ENCODE results near the gene TRIM2. TPM values are rescaled to one million over a fixed set of nuclear protein-coding genes. Genes with fewer than 3 reads are reported as not detected.

TRIM2 gene
- total RNA-seq (122 TPM), polyA plus RNA-seq (ENCODE audit: insufficient read depth, low read depth, low replicate concordance) (23.3 TPM)
- long read RNA-seq, donor 1, full-length matches to known transcripts: 2 of 17 reads
- long read RNA-seq, donor 1, partial matches to known transcripts: 15 of 17 reads
- long read RNA-seq, donor 1, other reads (novel, unspliced or antisense): 0 of 17 reads
- long read RNA-seq, donor 2, full-length matches to known transcripts: 3 of 19 reads
- long read RNA-seq, donor 2, partial matches to known transcripts: 16 of 19 reads
- long read RNA-seq, donor 2, other reads (novel, unspliced or antisense): 0 of 19 reads
- long read RNA-seq, donor 3, full-length matches to known transcripts: 3 of 14 reads
- long read RNA-seq, donor 3, partial matches to known transcripts: 11 of 14 reads
- long read RNA-seq, donor 3, other reads (novel, unspliced or antisense): 0 of 14 reads
- long read RNA-seq, donor 4, full-length matches to known transcripts: 7 of 7 reads
- long read RNA-seq, donor 4, partial matches to known transcripts: 0 of 7 reads
- long read RNA-seq, donor 4, other reads (novel, unspliced or antisense): 0 of 7 reads
- long read RNA-seq, donor 5: 0 reads
- long read RNA-seq, donor 6, full-length matches to known transcripts: 3 of 13 reads
- long read RNA-seq, donor 6, partial matches to known transcripts: 10 of 13 reads
- long read RNA-seq, donor 6, other reads (novel, unspliced or antisense): 0 of 13 reads
- long read RNA-seq, donor 7, full-length matches to known transcripts: 15 of 75 reads
- long read RNA-seq, donor 7, partial matches to known transcripts: 29 of 75 reads
- long read RNA-seq, donor 7, other reads (novel, unspliced or antisense): 31 of 75 reads
- long read RNA-seq, donor 8: 0 reads
- long read RNA-seq, donor 9, partial matches to known transcripts: 5 of 5 reads
- long read RNA-seq, donor 9, other reads (novel, unspliced or antisense): 0 of 5 reads
- long read RNA-seq, donor 10, partial matches to known transcripts: 5 of 7 reads
- long read RNA-seq, donor 10, other reads (novel, unspliced or antisense): 0 of 7 reads

GRCh38 chr4:153204247-153204671, at the start of gene TRIM2:
Gene TRIM2, plus strand, starts transcription at chr4:153204443. Its CDS starts 88 bp downstream, at chr4:153204531.
- no peaks in the 10 kb centered on the region for H3K9me3 ChIP-seq (ENCODE audit: control insufficient read depth in 2 of 3, insufficient read depth in 1 of 3, low read length in 3 of 3)
- H3K36me3 ChIP-seq (ENCODE audit: control insufficient read depth in 2 of 3, insufficient read depth in 3 of 3, low read length in 3 of 3): no peaks in the 10 kb centered on the region
- DNase-seq (peak; percentile 81 to 96 (median 85)), FAIRE-seq (peak; percentile 59)
- intact Hi-C loops (cut with DNase I): no loop called here
- H3K4me3 ChIP-seq (ENCODE audit: low read length in 3 of 3): peak within 1 kb of the TSS; percentile 64 to 78 (median 69)
- TF ChIP-seq CTCF (IDR thresholded peaks at IDR 0.05; ENCODE audit: borderline replicate concordance, extremely low read depth, insufficient read depth): no peak
- H3K9ac ChIP-seq (ENCODE audit: low read length in 3 of 3): peak within 1 kb of the TSS; percentile 46 to 80 (median 49)
- H3K27me3 ChIP-seq (ENCODE audit: control insufficient read depth, insufficient read depth, low read length): no peaks in the 10 kb centered on the region
- H3K27ac ChIP-seq (ENCODE audit: low read depth in 2 of 2, low read length in 2 of 2): peak within 1 kb of the TSS; percentile 91 to 93
- H3K4me1 ChIP-seq (ENCODE audit: control insufficient read depth in 2 of 3, insufficient read depth in 2 of 3, low read depth in 1 of 3, low read length in 3 of 3): peaks cover 0 to 6% (median 0%) of the 10 kb centered on the region in 3 donors

- Histone ChIP-seq H3K27ac (ENCODE audit: low read depth in 2 of 2, low read length in 2 of 2) (no peak overlapping the region), H3K36me3 (ENCODE audit: control insufficient read depth in 2 of 3, insufficient read depth in 3 of 3, low read length in 3 of 3) (no peaks in the 10 kb centered on the region), H3K9ac (ENCODE audit: low read length in 3 of 3) (no peak overlapping the region), H3K4me3 (ENCODE audit: low read length in 3 of 3) (no peak overlapping the region), H3K27me3 (ENCODE audit: control insufficient read depth, insufficient read depth, low read length) (no peaks in the 10 kb centered on the region), H3K9me3 (ENCODE audit: control insufficient read depth in 2 of 3, insufficient read depth in 1 of 3, low read length in 3 of 3) (no peaks in the 10 kb centered on the region), H3K4me1 (ENCODE audit: control insufficient read depth in 2 of 3, insufficient read depth in 2 of 3, low read depth in 1 of 3, low read length in 3 of 3) (peaks cover 0 to 17% (median 12%) of the 10 kb centered on the region in 3 donors)
- intact Hi-C loops (cut with DNase I): no loop called here
- FAIRE-seq (no peak), DNase-seq (no peak)
- TF ChIP-seq CTCF (IDR thresholded peaks at IDR 0.05; ENCODE audit: borderline replicate concordance, extremely low read depth, insufficient read depth): no peak
These were observed 48.6 kb upstream of the TRIM2 start for GRCh38 chr4:153155686-153156085.

- intact Hi-C loops (cut with DNase I): no loop called here
- TF ChIP-seq CTCF (IDR thresholded peaks at IDR 0.05; ENCODE audit: borderline replicate concordance, extremely low read depth, insufficient read depth): no peak
- H3K9ac ChIP-seq (ENCODE audit: low read length in 3 of 3): no peak overlapping the region
- no peak for FAIRE-seq
- H3K9me3 ChIP-seq (ENCODE audit: control insufficient read depth in 2 of 3, insufficient read depth in 1 of 3, low read length in 3 of 3): no peaks in the 10 kb centered on the region
- H3K27me3 ChIP-seq (ENCODE audit: control insufficient read depth, insufficient read depth, low read length): no peaks in the 10 kb centered on the region
- H3K27ac ChIP-seq (ENCODE audit: low read depth in 2 of 2, low read length in 2 of 2): no peak overlapping the region
- peaks cover 0 to 19% (median 12%) of the 10 kb centered on the region in 3 donors for H3K4me1 ChIP-seq (ENCODE audit: control insufficient read depth in 2 of 3, insufficient read depth in 2 of 3, low read depth in 1 of 3, low read length in 3 of 3)
- no peak overlapping the region for H3K4me3 ChIP-seq (ENCODE audit: low read length in 3 of 3)
- H3K36me3 ChIP-seq (ENCODE audit: control insufficient read depth in 2 of 3, insufficient read depth in 3 of 3, low read length in 3 of 3): no peaks in the 10 kb centered on the region
- DNase-seq: no peak
These were observed 48.0 kb upstream of the TRIM2 start for GRCh38 chr4:153156263-153156662.

Data from kidney (tissue), 22 donors.